Lower leg skin (tissue), 4 donors: ENCODE measurements around the gene BSDC1. TPM values are rescaled to one million over a fixed set of nuclear protein-coding genes. Genes with fewer than 3 reads are reported as not detected.

Source experiments
- DNase-seq, 2 donors: peaks; one replicate each; pipeline ENCODE4 v3.0.0-alpha.2; 2019; ENCODE audit warnings: low spot score in 2 of 2
- H3K4me3 ChIP-seq: fragments of 200-600 bp; sonication (generic); 2 replicates; pipeline ENCODE4 v1.5.1; 2017; ENCODE audit warnings: mild to moderate bottlenecking, low read depth; ENCODE audit not compliant: poor library complexity, severe bottlenecking
- CTCF ChIP-seq, 3 donors: fragments of 450-650 bp; IDR thresholded peaks; one replicate each; pipeline ENCODE4 v1.5.1; 2016; ENCODE audit warnings: antibody characterized with exemption in 3 of 3, mild to moderate bottlenecking in 3 of 3, moderate library complexity in 2 of 3
- POLR2A ChIP-seq, 2 donors: fragments of 450-650 bp; IDR thresholded peaks; one replicate each; pipeline ENCODE4 v1.6.1; 2016 to 2017; ENCODE audit warnings: antibody characterized with exemption in 2 of 2, mild to moderate bottlenecking in 1 of 2, moderate library complexity in 1 of 2
- WGBS, 2 donors: methylation state at CpG; one replicate each; pipeline ENCODE4 v1.1.5; 2018; 5-methylcytosine and 5-hydroxymethylcytosine counted together
- intact Hi-C: fragments of 100-400 bp; cut with DNase I; formaldehyde crosslinking; loops from one replicate; pipeline ENCODE4 v1.15.0; 2023; ENCODE audit warnings: low total_unique reads
- total RNA-seq, 4 donors: library from RNA; depleted of rRNA; stranded (reverse); fragments of >200 nt; gene quantifications; one replicate each; pipeline ENCODE4 v1.1.0, GENCODE V29; 2016

BSDC1 gene
- total RNA-seq, 4 donors from 2014 or later = 72.5 to 147 (median 105) TPM

GRCh38 chr1:32339363-32339978, 54.8 kb downstream of the BSDC1 start:
- no peak for TF ChIP-seq CTCF (IDR thresholded peaks at IDR 0.05)
- TF ChIP-seq POLR2A (IDR thresholded peaks at IDR 0.05) = no peak
- H3K4me3 ChIP-seq = no peak overlapping the region
- WGBS, 2 donors = 69 to 71% methylated on average over 5 of the region's 5 CpGs
- intact Hi-C loops = no loop called here
- no peak for DNase-seq

- no peak overlapping the region for H3K4me3 ChIP-seq
- intact Hi-C loops = no loop called here
- TF ChIP-seq CTCF (IDR thresholded peaks at IDR 0.05) = no peak
- no peak for TF ChIP-seq POLR2A (IDR thresholded peaks at IDR 0.05)
- WGBS, 2 donors = 81 to 83% methylated on average over 14 of the region's 14 CpGs
- no peak for DNase-seq
Observed at GRCh38 chr1:32338637-32339145, 55.5 kb downstream of the BSDC1 start.

- DNase-seq = no peak
- 60 to 68% methylated on average over 15 to 16 of the region's 16 CpGs for WGBS, 2 donors
- TF ChIP-seq CTCF (IDR thresholded peaks at IDR 0.05) (no peak), POLR2A (IDR thresholded peaks at IDR 0.05) (no peak)
- no peak overlapping the region for H3K4me3 ChIP-seq
- intact Hi-C loops = no loop called here
Observed at GRCh38 chr1:32337855-32338636, 56.2 kb downstream of the BSDC1 start.

GRCh38 chr1:32336963-32337675, 57.1 kb downstream of the BSDC1 start:
- H3K4me3 ChIP-seq = no peak overlapping the region
- intact Hi-C loops = no loop called here
- DNase-seq = no peak
- TF ChIP-seq POLR2A (IDR thresholded peaks at IDR 0.05) (no peak), CTCF (IDR thresholded peaks at IDR 0.05) (no peak)
- 44 to 60% methylated on average over 6 to 8 of the region's 8 CpGs for WGBS, 2 donors

GRCh38 chr1:32336591-32336932, 57.7 kb downstream of the BSDC1 start:
- DNase-seq = no peak
- 26 to 37% methylated on average over 13 to 15 of the region's 15 CpGs for WGBS, 2 donors
- TF ChIP-seq POLR2A (IDR thresholded peaks at IDR 0.05) = no peak
- no peak for TF ChIP-seq CTCF (IDR thresholded peaks at IDR 0.05)
- intact Hi-C loops = no loop called here
- H3K4me3 ChIP-seq = no peak overlapping the region
